Cardiac fibroblast (primary cell): ENCODE measurements around the gene CXXC5.

Experiments
- DNase-seq, 2 donors: peaks; one replicate each; pipeline versions ENCODE4 v3.0.0 to v3.0.0-alpha.2; 2010; ENCODE audit warnings: low read depth in 2 of 2
- H3K4me3 ChIP-seq, 2 donors: replicated peaks in 1 of 2; 1 replicate in 1 of 2; 2 replicates in 1 of 2; pipeline ENCODE4 v1.5.1; 2011; ENCODE audit warnings: low read depth in 2 of 2, low read length in 2 of 2, mild to moderate bottlenecking in 2 of 2, moderate library complexity in 1 of 2
- CTCF ChIP-seq: IDR thresholded peaks from one replicate; pipeline ENCODE4 v1.5.1; 2011; ENCODE audit warnings: low read depth, mild to moderate bottlenecking, low read length, inconsistent platforms

Gene CXXC5

GRCh38 chr5:139635191-139635590 lies 13.0 kb upstream of the CXXC5 start:
- DNase-seq: no peak
- H3K4me3 ChIP-seq: no peak overlapping the region
- no peak for TF ChIP-seq CTCF

- TF ChIP-seq CTCF: peak; percentile 69
- peak; percentile 96 to 98 for DNase-seq
- H3K4me3 ChIP-seq: no peak overlapping the region
Measured at GRCh38 chr5:139635606-139636206, 12.4 kb upstream of the CXXC5 start.

GRCh38 chr5:139636207-139636792 lies 11.8 kb upstream of the CXXC5 start:
- peak in 1 of 2 donors; percentile 18 for DNase-seq
- no peak for TF ChIP-seq CTCF
- no peak overlapping the region for H3K4me3 ChIP-seq

DNA sequence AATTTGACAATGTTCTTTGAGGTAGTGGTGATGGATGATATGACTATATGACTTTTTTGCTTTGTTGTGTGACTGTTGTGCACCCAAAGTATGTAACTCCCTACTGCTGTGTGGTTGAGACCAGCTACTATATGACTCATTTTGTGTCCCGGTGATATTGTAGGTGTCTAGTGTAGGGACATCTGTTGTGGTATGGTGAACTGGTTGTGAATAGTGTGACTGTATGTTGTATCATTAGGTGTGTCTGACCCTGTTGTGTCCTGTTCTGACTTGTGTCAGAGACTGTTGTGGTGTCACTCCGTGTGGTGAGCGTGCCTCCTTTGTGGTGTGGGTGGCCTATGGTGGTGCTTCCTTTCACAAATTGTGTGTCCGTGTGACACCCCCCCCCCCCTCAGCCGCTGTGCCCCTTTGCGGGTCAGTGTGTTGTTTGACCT lies 11.2 kb upstream of the CXXC5 start:
- DNase-seq: peak in 1 of 2 donors; percentile 60

DNA sequence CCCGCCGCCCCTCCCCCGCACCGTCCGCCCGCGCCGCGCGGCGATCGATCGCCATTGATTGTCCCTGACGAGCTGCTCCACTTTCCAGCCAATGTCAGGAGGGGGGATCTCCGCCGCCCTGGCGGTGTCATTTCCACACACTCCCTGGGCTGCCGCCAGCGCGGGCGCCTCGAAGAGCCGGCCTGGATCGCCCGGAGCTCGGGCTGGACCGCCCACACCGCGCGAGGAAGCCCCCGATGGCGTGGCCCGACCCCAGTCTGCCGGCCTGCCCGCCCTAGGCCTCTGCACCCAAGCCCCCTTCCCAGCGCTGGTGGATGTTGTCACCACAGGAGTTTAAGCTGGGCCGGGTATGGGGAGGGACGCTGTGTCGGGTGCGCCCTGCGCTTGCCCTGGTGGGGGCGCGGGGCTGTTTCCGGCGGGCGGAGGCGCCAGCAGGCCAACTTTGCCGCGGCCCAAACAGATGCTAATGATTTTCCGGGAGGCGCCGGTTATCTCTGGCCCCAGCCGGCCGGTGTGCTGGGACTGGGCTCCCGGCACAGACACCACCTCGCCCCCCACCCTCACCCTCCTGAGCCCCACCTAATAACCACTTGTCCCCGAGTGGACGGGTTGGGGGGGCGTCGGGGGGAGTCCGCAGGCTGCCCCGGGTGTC lies 10.6 kb upstream of the CXXC5 start:
- no peak for TF ChIP-seq CTCF
- DNase-seq: peak; percentile 72 to 85
- peak overlapping the region; percentile 16 to 43 for H3K4me3 ChIP-seq

More for the DNA sequence above, 11.2 kb upstream of the CXXC5 start:
- no peak for TF ChIP-seq CTCF
- peak overlapping the region; percentile 21 to 29 for H3K4me3 ChIP-seq

DNA sequence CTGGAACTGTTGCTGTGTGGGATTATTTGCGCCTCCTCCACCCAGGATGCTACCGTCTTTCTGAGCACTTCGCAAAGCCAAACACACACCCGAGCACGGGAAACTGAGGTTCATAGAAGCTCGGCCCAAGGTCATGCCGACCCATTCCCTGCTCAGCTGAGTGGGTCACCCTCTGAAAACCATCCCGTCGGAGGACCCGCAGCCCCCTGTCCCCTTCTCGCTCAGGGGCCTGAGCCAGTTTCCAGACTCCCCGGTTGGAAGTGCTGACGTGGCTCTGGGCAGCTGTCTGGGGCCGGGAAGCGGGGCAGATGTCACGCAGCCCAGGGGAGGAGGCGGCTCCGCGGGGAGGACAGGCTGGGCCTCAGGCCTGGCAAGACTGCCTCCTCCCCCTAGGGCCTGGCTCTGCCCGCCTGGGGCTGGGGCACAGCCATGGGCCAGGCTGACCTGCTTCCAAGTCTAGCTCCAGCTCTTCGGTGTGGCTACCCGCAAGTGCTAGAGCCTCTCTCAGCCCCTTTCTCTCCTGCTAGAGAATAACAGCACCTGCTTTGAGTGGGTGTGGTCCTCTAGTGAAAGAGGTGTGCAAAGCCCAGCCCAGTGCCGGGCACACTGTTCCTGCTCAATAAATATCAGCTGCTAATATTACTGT lies 9.9 kb upstream of the CXXC5 start:
- H3K4me3 ChIP-seq: peak overlapping the region; percentile 11 to 43
- peak; percentile 74 to 83 for DNase-seq
- no peak for TF ChIP-seq CTCF
